Mesendoderm (in vitro differentiated cells): ENCODE results near the gene ZNF469.

Source experiments
- DNase-seq: peaks from one replicate; pipeline ENCODE4 v3.0.0; 2013
- H2AK5ac ChIP-seq: 2 replicates; pipeline ENCODE4 v1.6.1; 2013; ENCODE audit warnings: low read length, inconsistent platforms
- H2BK120ac ChIP-seq: 2 replicates; pipeline ENCODE4 v1.6.1; 2013; ENCODE audit warnings: low read depth, mild to moderate bottlenecking, low read length, moderate library complexity, mixed read lengths
- H2BK15ac ChIP-seq: replicated peaks from 2 replicates; pipeline ENCODE4 v1.6.1; 2013; ENCODE audit warnings: low read depth, mild to moderate bottlenecking, moderate library complexity
- H2BK5ac ChIP-seq: 2 replicates; pipeline ENCODE4 v1.6.1; 2013; ENCODE audit warnings: low read length, inconsistent platforms
- H3K18ac ChIP-seq: 2 replicates; pipeline ENCODE4 v1.6.1; 2013; ENCODE audit warnings: mild to moderate bottlenecking, low read length, mixed read lengths
- H3K23ac ChIP-seq: one replicate; pipeline ENCODE4 v1.6.1; 2013; ENCODE audit warnings: low read length
- H3K27ac ChIP-seq: 2 replicates; pipeline ENCODE4 v1.5.1; 2013; ENCODE audit warnings: low read depth, mild to moderate bottlenecking, inconsistent platforms, low read length, moderate library complexity
- H3K27me3 ChIP-seq: 2 replicates; pipeline ENCODE4 v1.6.1; 2013; ENCODE audit warnings: low read length, control low read depth, mild to moderate bottlenecking, inconsistent platforms; ENCODE audit not compliant: insufficient read depth, poor library complexity
- H3K36me3 ChIP-seq: 2 replicates; pipeline ENCODE4 v1.6.1; 2013; ENCODE audit warnings: low read length, inconsistent platforms; ENCODE audit not compliant: control insufficient read depth, insufficient read depth
- H3K4ac ChIP-seq: one replicate; pipeline ENCODE4 v1.6.1; 2013; ENCODE audit warnings: low read depth, mild to moderate bottlenecking, low read length, moderate library complexity
- H3K4me1 ChIP-seq: 2 replicates; pipeline ENCODE4 v1.6.1; 2013; ENCODE audit warnings: low read depth, low read length, inconsistent platforms; ENCODE audit not compliant: control insufficient read depth
- H3K4me2 ChIP-seq: 2 replicates; pipeline ENCODE4 v1.6.1; 2013; ENCODE audit warnings: low read length
- H3K4me3 ChIP-seq: 2 replicates; pipeline ENCODE4 v1.5.1; 2013; ENCODE audit warnings: mild to moderate bottlenecking, low read length
- H3K56ac ChIP-seq: one replicate; pipeline ENCODE4 v1.6.1; 2013; ENCODE audit warnings: low read length
- H3K79me1 ChIP-seq: 2 replicates; pipeline ENCODE4 v1.6.1; 2013; ENCODE audit warnings: low read length, inconsistent platforms
- H3K79me2 ChIP-seq: 2 replicates; pipeline ENCODE4 v1.6.1; 2013; ENCODE audit warnings: mild to moderate bottlenecking, low read length; ENCODE audit not compliant: control insufficient read depth, insufficient read depth
- H3K9ac ChIP-seq: 2 replicates; pipeline ENCODE4 v1.6.1; 2013; ENCODE audit warnings: low read length, inconsistent platforms
- H4K5ac ChIP-seq: one replicate; pipeline ENCODE4 v1.6.1; 2013; ENCODE audit warnings: low read length
- H4K8ac ChIP-seq: one replicate; pipeline ENCODE4 v1.6.1; 2013; ENCODE audit warnings: low read depth, mild to moderate bottlenecking, control low read depth, low read length, moderate library complexity
- WGBS: extraction: QIAGEN DNeasy Blood & Tissue Kit; methylation state at CpG from one replicate; pipeline ENCODE4 v1.1.7; 2013; ENCODE audit warnings: low lambda C conversion rate, missing lambda C conversion rate; ENCODE audit not compliant: insufficient coverage; ENCODE audit errors: extremely low coverage; 5-methylcytosine and 5-hydroxymethylcytosine counted together

ZNF469 gene

GRCh38 chr16:88389621-88390160 is 6.9 kb downstream of the ZNF469 start:
- no peak overlapping the region for H3K18ac ChIP-seq

GRCh38 chr16:88390265-88390664 is 7.5 kb downstream of the ZNF469 start:
- H2AK5ac ChIP-seq = no peak overlapping the region
- no peaks in the 10 kb centered on the region for H3K27me3 ChIP-seq
- no peak overlapping the region for H4K8ac ChIP-seq
- no peak overlapping the region for H3K56ac ChIP-seq
- H3K79me2 ChIP-seq = no peaks in the 10 kb centered on the region
- H3K23ac ChIP-seq = no peak overlapping the region
- no peak overlapping the region for H2BK120ac ChIP-seq
- no peak overlapping the region for H3K4me3 ChIP-seq
- DNase-seq = no peak
- H3K9ac ChIP-seq = no peak overlapping the region
- H3K79me1 ChIP-seq = no peaks in the 10 kb centered on the region
- H3K4me2 ChIP-seq = no peak overlapping the region
- no peak overlapping the region for H2BK15ac ChIP-seq
- H3K36me3 ChIP-seq = no peaks in the 10 kb centered on the region
- H3K27ac ChIP-seq = no peak overlapping the region
- H3K4me1 ChIP-seq = no peaks in the 10 kb centered on the region
- no CpG with 5 or more reads among the region's 9 CpGs for WGBS
- H3K4ac ChIP-seq = no peak overlapping the region
- H2BK5ac ChIP-seq = no peak overlapping the region
- H3K18ac ChIP-seq = no peak overlapping the region
- H4K5ac ChIP-seq = no peak overlapping the region

More at GRCh38 chr16:88389621-88390160, 6.9 kb downstream of the ZNF469 start:
- no peak overlapping the region for H3K4ac ChIP-seq
- H3K79me2 ChIP-seq = no peaks in the 10 kb centered on the region
- WGBS = no CpG with 5 or more reads among the region's 20 CpGs
- no peak overlapping the region for H3K9ac ChIP-seq
- no peak overlapping the region for H3K23ac ChIP-seq
- no peak for DNase-seq
- no peak overlapping the region for H3K4me2 ChIP-seq
- H3K4me3 ChIP-seq = no peak overlapping the region
- no peaks in the 10 kb centered on the region for H3K36me3 ChIP-seq
- no peak overlapping the region for H2BK5ac ChIP-seq
- no peak overlapping the region for H2BK15ac ChIP-seq
- H3K27me3 ChIP-seq = peaks cover 3% of the 10 kb centered on the region
- no peaks in the 10 kb centered on the region for H3K4me1 ChIP-seq
- H2AK5ac ChIP-seq = no peak overlapping the region
- H3K79me1 ChIP-seq = no peaks in the 10 kb centered on the region
- no peak overlapping the region for H3K27ac ChIP-seq
- no peak overlapping the region for H4K8ac ChIP-seq
- H4K5ac ChIP-seq = no peak overlapping the region
- no peak overlapping the region for H2BK120ac ChIP-seq
- no peak overlapping the region for H3K56ac ChIP-seq

DNA sequence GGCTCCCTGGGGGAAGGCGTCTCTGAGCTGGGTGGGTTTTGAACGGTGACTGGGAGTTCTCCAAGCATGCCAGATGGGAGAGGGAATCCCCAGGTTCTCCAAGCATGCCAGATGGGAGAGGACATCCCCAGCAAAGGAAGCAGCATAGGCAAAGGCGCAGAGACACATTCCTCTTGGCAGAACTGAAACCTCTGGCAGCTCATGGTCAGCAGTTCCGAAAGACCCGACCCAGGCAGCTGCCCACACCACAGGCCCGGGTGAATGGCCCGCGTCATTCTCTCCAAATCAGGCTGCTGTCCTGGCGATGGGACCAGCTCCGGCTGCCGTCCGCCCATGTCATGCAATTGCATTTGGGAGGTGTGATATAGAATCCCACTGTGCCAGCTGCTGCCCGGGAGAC is 8.0 kb downstream of the ZNF469 start:
- WGBS = no CpG with 5 or more reads among the region's 13 CpGs

DNA sequence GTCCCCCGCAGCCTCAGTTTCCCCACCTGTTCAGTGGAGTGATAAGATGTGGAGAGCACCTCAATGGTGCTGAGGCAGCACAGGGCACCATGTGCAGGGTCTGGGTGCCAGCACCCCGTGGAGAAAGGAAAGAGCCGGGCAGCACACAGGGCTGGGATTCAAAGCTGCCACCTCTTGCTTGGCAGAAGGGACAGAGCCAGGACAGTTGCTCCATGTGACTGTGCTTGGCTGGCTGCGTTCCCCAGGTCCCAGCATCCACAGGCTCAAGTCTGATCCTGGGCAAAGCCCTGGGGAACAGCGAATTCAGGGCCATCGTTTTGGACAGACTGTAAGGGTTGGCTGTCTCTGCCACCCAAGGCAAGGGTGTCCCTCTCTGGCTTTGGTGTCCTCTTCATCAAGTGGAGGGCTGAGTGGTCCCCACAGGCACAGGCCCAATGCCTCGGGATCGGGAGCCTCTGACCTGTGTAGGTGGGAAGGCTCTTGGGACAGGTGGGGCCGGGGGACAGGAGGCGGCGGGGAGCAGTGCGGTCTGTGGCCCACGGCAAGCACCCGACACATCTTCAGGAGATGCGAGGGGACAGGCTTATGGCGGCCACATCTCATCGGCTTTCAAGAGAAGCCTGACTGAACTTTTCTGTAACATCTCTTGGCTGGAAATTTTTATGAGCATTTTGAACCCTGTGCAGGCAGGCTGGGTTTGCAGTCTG is 8.5 kb downstream of the ZNF469 start:
- Histone ChIP-seq H3K23ac (no peak overlapping the region), H2AK5ac (no peak overlapping the region), H4K5ac (no peak overlapping the region), H2BK15ac (no peak overlapping the region), H3K27me3 (no peaks in the 10 kb centered on the region), H3K4me3 (no peak overlapping the region), H3K9ac (no peak overlapping the region), H3K36me3 (no peaks in the 10 kb centered on the region), H3K4me2 (no peak overlapping the region), H2BK120ac (no peak overlapping the region), H3K56ac (no peak overlapping the region), H2BK5ac (no peak overlapping the region), H3K79me1 (no peaks in the 10 kb centered on the region), H4K8ac (no peak overlapping the region), H3K27ac (no peak overlapping the region), H3K18ac (no peak overlapping the region), H3K4ac (no peak overlapping the region), H3K4me1 (no peaks in the 10 kb centered on the region), H3K79me2 (no peaks in the 10 kb centered on the region)
- no CpG with 5 or more reads among the region's 17 CpGs for WGBS
- DNase-seq = no peak

More for the DNA sequence above, 8.0 kb downstream of the ZNF469 start:
- no peak overlapping the region for H3K23ac ChIP-seq
- no peak overlapping the region for H3K56ac ChIP-seq
- H3K27ac ChIP-seq = no peak overlapping the region
- H3K9ac ChIP-seq = no peak overlapping the region
- H3K18ac ChIP-seq = no peak overlapping the region
- no peaks in the 10 kb centered on the region for H3K36me3 ChIP-seq
- no peak overlapping the region for H2BK15ac ChIP-seq
- no peak overlapping the region for H3K4ac ChIP-seq
- H3K4me3 ChIP-seq = no peak overlapping the region
- H2BK120ac ChIP-seq = no peak overlapping the region
- DNase-seq = no peak
- no peak overlapping the region for H3K4me2 ChIP-seq
- H3K79me1 ChIP-seq = no peaks in the 10 kb centered on the region
- no peak overlapping the region for H4K8ac ChIP-seq
- no peaks in the 10 kb centered on the region for H3K79me2 ChIP-seq
- no peaks in the 10 kb centered on the region for H3K4me1 ChIP-seq
- no peaks in the 10 kb centered on the region for H3K27me3 ChIP-seq
- H2BK5ac ChIP-seq = no peak overlapping the region
- H4K5ac ChIP-seq = no peak overlapping the region
- no peak overlapping the region for H2AK5ac ChIP-seq

GRCh38 chr16:88392111-88392510 is 9.4 kb downstream of the ZNF469 start:
- Histone ChIP-seq H3K4me3 (no peak overlapping the region), H3K27me3 (no peaks in the 10 kb centered on the region), H3K23ac (no peak overlapping the region), H2BK5ac (no peak overlapping the region), H3K18ac (no peak overlapping the region), H3K56ac (no peak overlapping the region), H3K4ac (no peak overlapping the region), H3K9ac (no peak overlapping the region), H2BK15ac (no peak overlapping the region), H4K8ac (no peak overlapping the region), H3K4me2 (no peak overlapping the region), H3K36me3 (no peaks in the 10 kb centered on the region), H2BK120ac (no peak overlapping the region), H4K5ac (no peak overlapping the region), H3K79me1 (no peaks in the 10 kb centered on the region), H2AK5ac (no peak overlapping the region), H3K79me2 (no peaks in the 10 kb centered on the region), H3K27ac (no peak overlapping the region), H3K4me1 (no peaks in the 10 kb centered on the region)
- WGBS = no CpG with 5 or more reads among the region's 22 CpGs
- no peak for DNase-seq

DNA sequence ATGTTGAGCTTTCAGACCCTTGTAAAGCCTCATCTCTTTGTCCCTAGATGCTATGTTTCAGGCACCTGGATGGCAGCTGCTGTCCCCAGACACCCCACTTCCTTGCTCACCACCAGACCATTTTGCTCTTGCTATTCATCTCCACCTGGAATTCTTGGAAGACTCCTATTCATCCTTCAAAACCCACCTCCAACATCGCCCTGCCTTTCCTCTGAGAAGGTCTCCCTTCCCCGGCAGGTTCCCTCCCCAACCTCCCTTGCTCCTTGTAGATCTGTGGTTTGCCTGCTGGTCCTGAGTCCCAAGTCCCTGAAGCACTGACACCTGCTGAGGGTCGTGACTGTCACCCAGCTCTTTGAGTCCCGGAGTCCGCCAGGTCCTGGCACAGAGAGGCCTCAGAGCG is 9.9 kb downstream of the ZNF469 start:
- Histone ChIP-seq H4K5ac (no peak overlapping the region), H3K4ac (no peak overlapping the region), H2BK120ac (no peak overlapping the region), H3K79me2 (no peaks in the 10 kb centered on the region), H2AK5ac (no peak overlapping the region), H3K9ac (no peak overlapping the region), H4K8ac (no peak overlapping the region), H3K4me3 (no peak overlapping the region), H3K79me1 (no peaks in the 10 kb centered on the region), H2BK15ac (no peak overlapping the region), H3K4me1 (no peaks in the 10 kb centered on the region), H3K36me3 (no peaks in the 10 kb centered on the region), H3K56ac (no peak overlapping the region), H2BK5ac (no peak overlapping the region), H3K27ac (no peak overlapping the region), H3K23ac (no peak overlapping the region), H3K18ac (no peak overlapping the region), H3K27me3 (no peaks in the 10 kb centered on the region), H3K4me2 (no peak overlapping the region)
- no peak for DNase-seq
- no CpG with 5 or more reads among the region's 6 CpGs for WGBS
